Measurements from ENCODE around the gene PDE4D.

DNA sequence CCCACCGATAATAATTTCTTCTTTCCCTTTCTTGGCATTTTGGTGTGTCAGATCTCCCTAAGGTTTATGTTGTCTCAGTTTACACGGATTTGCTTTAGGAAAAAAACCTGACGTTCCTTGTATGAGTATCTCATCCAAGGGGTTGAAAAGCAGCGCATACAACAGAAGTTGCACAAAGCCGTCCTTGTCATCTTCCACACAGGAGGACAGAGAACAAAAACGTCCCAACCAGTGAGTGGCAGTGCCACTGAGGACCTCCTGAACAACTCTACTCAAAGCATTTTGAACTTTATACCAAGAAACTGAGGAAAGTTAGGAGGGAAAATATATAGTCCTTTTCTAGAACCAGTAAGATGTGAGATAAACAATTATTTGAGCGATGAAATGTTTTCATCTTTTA, 547.0 kb downstream of the PDE4D start:
- TF ChIP-seq CTCF (conservative IDR thresholded peaks at IDR 0.05; ENCODE audit: low read depth, low read length) (no peak), EZH2phosphoT487 (IDR thresholded peaks at IDR 0.05; ENCODE audit: borderline replicate concordance, low read length) (no peak), EZH2 (IDR thresholded peaks at IDR 0.05; ENCODE audit: low read length, unreplicated experiment) (no peak)
